Transverse colon (tissue), 4 donors: ENCODE data around the gene PRM1. TPM values are rescaled to one million over a fixed set of nuclear protein-coding genes. Genes with fewer than 3 reads are reported as not detected.

ENCODE experiments used
- DNase-seq: peaks from one replicate; pipeline ENCODE4 v3.0.0-alpha.2; 2019
- H3K27ac ChIP-seq, 4 donors: fragments of 200-600 bp; sonication (generic); 2 replicates each; pipeline ENCODE4 v1.5.1; 2016 to 2018; ENCODE audit warnings: inconsistent platforms in 4 of 4
- H3K27me3 ChIP-seq: fragments of 200-600 bp; sonication (generic); 2 replicates; pipeline ENCODE4 v1.5.1; 2017; ENCODE audit warnings: inconsistent platforms
- H3K36me3 ChIP-seq, 4 donors: fragments of 200-600 bp; sonication (generic); 2 replicates each; pipeline ENCODE4 v1.5.1; 2017 to 2019; ENCODE audit warnings: inconsistent platforms in 4 of 4
- H3K4me1 ChIP-seq, 4 donors: fragments of 200-600 bp; sonication (generic); 2 replicates each; pipeline ENCODE4 v1.5.1; 2017 to 2020; ENCODE audit warnings: inconsistent platforms in 4 of 4
- H3K4me3 ChIP-seq, 4 donors: fragments of 200-600 bp; sonication (generic); 1 replicate in 1 of 4; 2 replicates in 3 of 4; pipeline versions ENCODE4 v1.5.1 to v1.6.1; 2017 to 2019; ENCODE audit warnings: inconsistent platforms in 4 of 4
- H3K9me3 ChIP-seq, 2 donors: fragments of 200-600 bp; sonication (generic); 2 replicates each; pipeline ENCODE4 v1.5.1; 2017 to 2019; ENCODE audit warnings: inconsistent platforms in 2 of 2
- EP300 ChIP-seq: sonication (generic); formaldehyde crosslinking; IDR thresholded peaks from one replicate; pipeline ENCODE4 v1.6.1; 2017; ENCODE audit warnings: antibody characterized with exemption, low read depth
- POLR2A ChIP-seq: fragments of 450-650 bp; IDR thresholded peaks from one replicate; pipeline ENCODE4 v1.6.1; 2016; ENCODE audit warnings: antibody characterized with exemption, mild to moderate bottlenecking, moderate library complexity
- POLR2AphosphoS5 ChIP-seq, 3 donors: sonication (generic); formaldehyde crosslinking; IDR thresholded peaks; one replicate each; pipeline ENCODE4 v1.6.1; 2016; ENCODE audit warnings: antibody characterized with exemption in 3 of 3
- WGBS, 2 donors: methylation state at CpG; one replicate each; pipeline ENCODE4 v1.1.5; 2018; ENCODE audit warnings: low coverage in 1 of 2; 5-methylcytosine and 5-hydroxymethylcytosine counted together
- in situ Hi-C, 4 donors: fragments of 200-750 bp; cut with MboI; loops; one replicate each; pipeline versions ENCODE4 v1.15.0 to v1.15.1; 2017; ENCODE audit warnings: low sequenced_read_pairs in 3 of 4, low pct_ligation_motif_present in 1 of 4, low pct_unique_long_range_greater_than_20kb in 1 of 4
- intact Hi-C: fragments of 100-400 bp; cut with DNase I; formaldehyde crosslinking; loops from one replicate; pipeline ENCODE4 v1.15.1; 2023; ENCODE audit warnings: low total_unique reads
- total RNA-seq, 4 donors: library from RNA; depleted of rRNA; stranded (reverse); fragments of >200 nt; gene quantifications; one replicate each; pipeline ENCODE4 v1.1.0, GENCODE V29; 2016
- TF ChIP-seq, protein P1 (sequence below), 5 experiments: fragments of 200-600 bp in 3 of 5; fragments of 450-650 bp in 2 of 5; sonication (generic) in 3 of 5; IDR thresholded peaks; 1 replicate in 2 of 5; 2 replicates in 3 of 5; pipeline ENCODE4 v1.5.1; 2016 to 2017; ENCODE audit warnings: antibody characterized with exemption in 5 of 5, inconsistent platforms in 3 of 5, mild to moderate bottlenecking in 2 of 5, moderate library complexity in 1 of 5

Gene PRM1
- total RNA-seq, 4 donors from 2014 or later: not detected

DNA sequence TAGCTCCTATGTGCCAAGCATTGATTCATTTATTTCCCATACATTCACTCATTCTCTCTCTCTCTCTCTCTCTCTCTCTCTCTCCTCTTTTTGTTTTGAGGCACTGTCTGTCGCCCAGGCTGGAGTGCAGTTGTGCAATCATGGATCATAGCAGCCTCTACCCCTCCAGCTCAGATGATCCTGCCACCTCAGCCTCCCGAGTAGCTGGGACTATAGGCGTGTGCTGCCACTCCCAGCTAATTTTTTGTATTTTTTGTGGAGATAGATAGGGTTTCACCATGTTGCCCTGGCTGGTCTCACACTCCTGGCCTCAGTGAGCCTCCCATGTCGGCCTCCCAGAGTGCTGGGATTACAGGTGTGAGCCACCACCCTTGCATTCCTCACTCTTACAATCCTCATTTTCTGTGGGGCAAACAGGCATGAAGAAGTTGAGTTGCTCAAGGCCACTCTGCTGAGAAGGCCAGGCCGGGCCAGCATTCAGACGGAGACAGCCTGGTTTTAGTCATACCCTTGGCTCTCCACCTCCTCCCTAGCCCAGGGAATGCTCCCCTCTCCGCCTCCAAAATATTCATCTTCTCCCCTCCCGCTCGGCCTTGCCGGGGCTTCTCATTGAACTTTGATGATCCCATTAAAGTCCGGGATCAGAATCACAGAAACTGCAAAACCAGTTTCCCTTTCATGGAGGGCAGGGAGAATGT, 4.1 kb downstream of the PRM1 start:
- Histone ChIP-seq H3K27ac (no peak overlapping the region), H3K4me1 (peaks cover 0 to 6% (median 0%) of the 10 kb centered on the region in 4 donors), H3K9me3 (no peaks in the 10 kb centered on the region), H3K27me3 (no peaks in the 10 kb centered on the region), H3K4me3 (no peak overlapping the region), H3K36me3 (no peaks in the 10 kb centered on the region)
- DNase-seq: no peak
- WGBS, 2 donors: 86 to 96% methylated on average over 5 to 11 of the region's 11 CpGs
- TF ChIP-seq, protein P1, sequence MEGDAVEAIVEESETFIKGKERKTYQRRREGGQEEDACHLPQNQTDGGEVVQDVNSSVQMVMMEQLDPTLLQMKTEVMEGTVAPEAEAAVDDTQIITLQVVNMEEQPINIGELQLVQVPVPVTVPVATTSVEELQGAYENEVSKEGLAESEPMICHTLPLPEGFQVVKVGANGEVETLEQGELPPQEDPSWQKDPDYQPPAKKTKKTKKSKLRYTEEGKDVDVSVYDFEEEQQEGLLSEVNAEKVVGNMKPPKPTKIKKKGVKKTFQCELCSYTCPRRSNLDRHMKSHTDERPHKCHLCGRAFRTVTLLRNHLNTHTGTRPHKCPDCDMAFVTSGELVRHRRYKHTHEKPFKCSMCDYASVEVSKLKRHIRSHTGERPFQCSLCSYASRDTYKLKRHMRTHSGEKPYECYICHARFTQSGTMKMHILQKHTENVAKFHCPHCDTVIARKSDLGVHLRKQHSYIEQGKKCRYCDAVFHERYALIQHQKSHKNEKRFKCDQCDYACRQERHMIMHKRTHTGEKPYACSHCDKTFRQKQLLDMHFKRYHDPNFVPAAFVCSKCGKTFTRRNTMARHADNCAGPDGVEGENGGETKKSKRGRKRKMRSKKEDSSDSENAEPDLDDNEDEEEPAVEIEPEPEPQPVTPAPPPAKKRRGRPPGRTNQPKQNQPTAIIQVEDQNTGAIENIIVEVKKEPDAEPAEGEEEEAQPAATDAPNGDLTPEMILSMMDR (IDR thresholded peaks at IDR 0.05): no peak
- TF ChIP-seq POLR2AphosphoS5 (IDR thresholded peaks at IDR 0.05) (no peak), POLR2A (no peak), EP300 (no peak)
- intact Hi-C loops: no loop called here
- in situ Hi-C loops: no loop called here

DNA sequence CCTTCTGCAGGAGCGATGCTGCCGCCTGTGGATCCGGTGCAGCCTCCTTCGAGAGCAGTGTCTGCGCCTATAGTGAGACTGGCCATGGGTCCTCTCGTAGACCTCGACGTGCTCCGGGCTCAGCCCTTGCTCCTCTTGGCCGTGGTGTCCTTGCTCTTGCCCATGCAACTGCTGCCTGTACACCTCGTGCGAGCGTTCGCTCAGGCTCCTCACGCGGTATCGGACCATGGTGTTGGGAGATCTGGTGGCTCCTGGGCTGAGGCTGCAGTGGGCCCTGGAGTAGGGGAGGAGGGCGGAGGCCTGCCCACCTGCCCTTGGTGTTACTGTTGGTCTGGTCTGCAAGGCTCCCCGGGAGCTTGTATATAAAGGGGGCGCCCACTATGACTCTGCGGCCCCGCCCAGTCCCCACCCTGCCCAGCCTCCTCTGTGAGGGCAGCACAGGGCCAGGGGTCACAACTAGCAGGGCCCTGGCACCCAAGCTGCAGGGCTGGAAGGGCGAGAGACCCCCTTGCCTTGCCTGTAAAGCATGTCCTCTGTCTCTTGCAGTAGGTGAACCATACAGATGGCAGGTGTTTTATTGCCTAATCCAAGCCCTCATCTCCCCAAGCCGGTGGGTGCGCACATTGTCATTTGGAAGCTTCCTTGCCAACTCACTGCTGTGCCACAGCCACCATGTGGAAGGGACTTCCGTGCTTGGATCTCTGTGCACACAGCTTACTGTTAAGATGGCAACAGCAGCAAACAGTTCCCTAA, 4.8 kb downstream of the PRM1 start, which contains the start of gene PRM2:
TSS of gene PRM2 (minus strand) at position 338 of the 753 bp plus-strand sequence. CDS start at position 228, 110 bp downstream.
- TF ChIP-seq POLR2A: no peak
- TF ChIP-seq POLR2AphosphoS5 (IDR thresholded peaks at IDR 0.05): no peak
- TF ChIP-seq, protein P1 (IDR thresholded peaks at IDR 0.05): no peak
- no peak for TF ChIP-seq EP300
- in situ Hi-C loops (no loop called here), intact Hi-C loops (no loop called here)
- WGBS, 2 donors: 92 to 94% methylated on average over 6 to 23 of the region's 26 CpGs
- Histone ChIP-seq H3K27ac (no peak within 1 kb of the TSS), H3K4me1 (peaks cover 0 to 6% (median 0%) of the 10 kb centered on the region in 4 donors), H3K36me3 (no peaks in the 10 kb centered on the region), H3K4me3 (no peak within 1 kb of the TSS), H3K9me3 (no peaks in the 10 kb centered on the region), H3K27me3 (no peaks in the 10 kb centered on the region)
- DNase-seq: no peak

DNA sequence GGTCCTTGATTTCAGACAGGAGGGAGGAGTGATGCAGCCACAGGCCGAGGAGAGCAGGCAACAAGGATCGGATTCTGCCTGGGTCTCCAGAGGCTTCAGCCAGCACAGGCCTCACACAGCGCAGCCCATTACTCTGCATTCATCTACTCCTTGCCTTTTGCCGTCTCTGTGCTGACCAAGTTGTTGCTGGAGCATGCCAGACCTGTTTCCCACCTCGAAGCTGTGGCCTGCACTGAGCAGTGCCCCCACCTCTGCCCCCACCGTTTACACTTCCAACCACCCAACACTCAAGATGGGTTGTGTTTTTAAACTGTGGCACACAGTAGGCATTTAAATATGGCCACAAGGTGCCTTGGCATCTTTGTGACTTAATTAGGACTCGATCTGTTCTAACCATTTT, 6.2 kb downstream of the PRM1 start:
- WGBS, 2 donors: 93% methylated on average over 3 to 7 of the region's 7 CpGs
- no peak overlapping the region for H3K4me3 ChIP-seq
- in situ Hi-C loops (loop anchor here in 2 of 4 donors (25.0 kb wide), 1 partner anchor 87 kb away; no protein-coding TSS in a partner anchor), intact Hi-C loops (no loop called here)
- no peaks in the 10 kb centered on the region for H3K9me3 ChIP-seq
- no peak overlapping the region for H3K27ac ChIP-seq
- no peak for DNase-seq
- H3K27me3 ChIP-seq: no peaks in the 10 kb centered on the region
- H3K4me1 ChIP-seq: peaks cover 0 to 6% (median 0%) of the 10 kb centered on the region in 4 donors
- TF ChIP-seq, protein P1 (IDR thresholded peaks at IDR 0.05): no peak
- TF ChIP-seq POLR2AphosphoS5 (IDR thresholded peaks at IDR 0.05): no peak
- no peak for TF ChIP-seq POLR2A
- TF ChIP-seq EP300: no peak
- no peaks in the 10 kb centered on the region for H3K36me3 ChIP-seq

- in situ Hi-C loops: loop anchor here in 2 of 4 donors (25.0 kb wide), 1 partner anchor 88 kb away; no protein-coding TSS in a partner anchor
These were observed 7.3 kb downstream of the PRM1 start for GRCh38 chr16:11273721-11274324.

More at GRCh38 chr16:11273721-11274324, 7.3 kb downstream of the PRM1 start:
- no peaks in the 10 kb centered on the region for H3K36me3 ChIP-seq
- DNase-seq: no peak
- no peak overlapping the region for H3K27ac ChIP-seq
- WGBS, 2 donors: 57% methylated on average over 3 of the region's 3 CpGs; no CpG with 5 or more reads in 1 of the 2 donors
- TF ChIP-seq, protein P1 (IDR thresholded peaks at IDR 0.05): no peak
- TF ChIP-seq EP300 (no peak), POLR2A (no peak), POLR2AphosphoS5 (IDR thresholded peaks at IDR 0.05) (no peak)
- H3K27me3 ChIP-seq: no peaks in the 10 kb centered on the region
- H3K4me1 ChIP-seq: no peaks in the 10 kb centered on the region
- intact Hi-C loops: no loop called here
- H3K4me3 ChIP-seq: no peak overlapping the region
- H3K9me3 ChIP-seq: no peaks in the 10 kb centered on the region
